Stimulated activated CD8-positive, alpha-beta memory T cell treated with anti-CD3 and anti-CD28 coated beads, Interleukin-4, amount 100 ng/mL, for 24 hours (primary cell): ENCODE results near the gene DIPK1B.

Experiments used
- DNase-seq: peaks from one replicate; pipeline ENCODE4 v3.0.0-alpha.2; 2020; ENCODE audit warnings: low read depth

The DIPK1B gene

DNA sequence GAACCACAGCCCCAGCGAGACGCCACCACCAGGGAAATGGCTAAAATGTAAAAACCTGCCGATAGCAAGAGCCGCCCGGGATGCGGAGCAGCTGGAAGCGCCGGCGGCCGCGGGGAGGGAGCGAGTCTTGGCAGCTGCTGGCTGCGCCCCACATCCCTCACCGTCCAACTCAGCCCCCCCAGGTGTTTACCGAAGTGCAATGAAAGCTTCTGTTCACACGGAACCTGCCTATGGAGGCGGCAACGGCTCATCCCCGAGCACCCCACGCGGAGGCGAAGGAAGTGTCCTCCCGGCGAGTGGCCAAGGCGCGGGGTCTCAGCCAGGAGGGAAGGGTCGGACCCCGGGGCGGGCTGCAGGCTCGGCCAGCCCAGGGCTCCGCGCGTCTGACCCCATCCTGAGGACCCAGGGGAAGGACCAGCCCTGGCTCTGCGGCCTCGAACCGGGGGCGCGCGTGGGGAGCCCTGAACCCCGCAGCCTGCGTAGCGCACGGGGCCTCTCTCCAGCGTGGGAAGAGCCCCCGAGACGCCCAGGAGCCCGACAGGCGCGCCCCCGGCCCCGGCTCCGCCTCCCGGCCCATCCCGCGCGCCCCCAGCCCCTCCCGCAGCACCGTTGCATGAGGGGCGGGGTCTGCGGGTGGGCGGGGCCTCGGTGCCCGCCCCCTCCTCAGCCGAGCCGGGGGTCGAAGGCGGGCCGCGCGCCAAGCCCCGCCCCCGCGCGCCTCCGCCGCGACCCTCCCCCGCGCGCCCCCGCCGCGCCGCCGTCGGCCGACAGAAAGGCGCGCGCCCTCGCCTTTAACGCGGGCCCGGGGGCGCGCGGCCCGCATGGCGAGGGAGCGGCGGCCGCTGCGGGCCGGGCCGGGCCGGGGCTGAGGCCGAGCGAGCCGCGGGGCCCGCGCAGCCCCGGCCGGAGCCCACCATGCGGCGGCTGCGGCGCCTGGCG lies at the start of gene DIPK1B:
Gene DIPK1B (plus strand): TSS at position 822 of the 939 bp plus-strand sequence. CDS start 94 bp downstream, at position 916.
- no peak for DNase-seq

DNA sequence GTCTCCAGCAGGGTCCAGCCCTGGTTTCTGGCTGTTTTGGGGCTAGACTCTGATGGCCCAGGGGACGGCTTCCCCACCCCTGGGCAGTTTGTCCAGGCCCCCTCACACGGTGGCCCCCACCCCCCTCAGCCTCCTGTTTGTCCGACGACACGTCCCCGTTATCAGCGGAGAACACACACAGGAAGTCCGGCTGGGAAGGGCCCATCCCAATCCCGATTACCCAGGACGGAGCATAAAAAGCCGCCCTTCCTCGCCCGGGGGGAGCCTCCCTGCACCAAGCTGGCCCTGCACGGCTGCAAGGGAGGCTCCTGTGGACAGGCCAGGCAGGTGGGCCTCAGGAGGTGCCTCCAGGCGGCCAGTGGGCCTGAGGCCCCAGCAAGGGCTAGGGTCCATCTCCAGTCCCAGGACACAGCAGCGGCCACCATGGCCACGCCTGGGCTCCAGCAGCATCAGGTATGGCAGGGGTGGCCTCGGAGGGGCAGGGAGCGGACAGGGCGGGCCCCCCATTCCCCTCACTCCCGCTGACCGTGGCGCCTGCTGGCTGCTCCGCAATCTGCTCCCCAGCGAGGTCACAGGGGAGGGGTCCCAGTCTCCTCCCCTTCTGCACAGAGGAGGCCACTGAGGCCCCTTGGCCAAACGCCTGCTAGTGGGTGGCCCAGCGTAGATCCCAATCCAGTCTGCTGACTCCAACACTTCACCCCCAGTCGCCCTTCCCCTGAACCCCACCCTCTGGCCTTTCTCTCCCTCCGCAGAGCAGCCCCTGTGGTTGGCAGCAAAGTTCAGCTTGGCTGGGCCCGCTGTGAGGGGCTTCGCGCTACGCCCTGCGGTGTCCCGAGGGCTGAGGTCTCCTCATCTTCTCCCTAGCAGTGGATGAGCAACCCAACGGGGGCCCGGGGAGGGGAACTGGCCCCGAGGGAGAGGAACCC lies 49.5 kb upstream of the DIPK1B start, which contains the start of gene EGFL7:
Gene EGFL7 (plus strand): TSS at position 261 of the 926 bp plus-strand sequence. CDS start 5,367 bp downstream, outside the sequence.
- no peak for DNase-seq

DNA sequence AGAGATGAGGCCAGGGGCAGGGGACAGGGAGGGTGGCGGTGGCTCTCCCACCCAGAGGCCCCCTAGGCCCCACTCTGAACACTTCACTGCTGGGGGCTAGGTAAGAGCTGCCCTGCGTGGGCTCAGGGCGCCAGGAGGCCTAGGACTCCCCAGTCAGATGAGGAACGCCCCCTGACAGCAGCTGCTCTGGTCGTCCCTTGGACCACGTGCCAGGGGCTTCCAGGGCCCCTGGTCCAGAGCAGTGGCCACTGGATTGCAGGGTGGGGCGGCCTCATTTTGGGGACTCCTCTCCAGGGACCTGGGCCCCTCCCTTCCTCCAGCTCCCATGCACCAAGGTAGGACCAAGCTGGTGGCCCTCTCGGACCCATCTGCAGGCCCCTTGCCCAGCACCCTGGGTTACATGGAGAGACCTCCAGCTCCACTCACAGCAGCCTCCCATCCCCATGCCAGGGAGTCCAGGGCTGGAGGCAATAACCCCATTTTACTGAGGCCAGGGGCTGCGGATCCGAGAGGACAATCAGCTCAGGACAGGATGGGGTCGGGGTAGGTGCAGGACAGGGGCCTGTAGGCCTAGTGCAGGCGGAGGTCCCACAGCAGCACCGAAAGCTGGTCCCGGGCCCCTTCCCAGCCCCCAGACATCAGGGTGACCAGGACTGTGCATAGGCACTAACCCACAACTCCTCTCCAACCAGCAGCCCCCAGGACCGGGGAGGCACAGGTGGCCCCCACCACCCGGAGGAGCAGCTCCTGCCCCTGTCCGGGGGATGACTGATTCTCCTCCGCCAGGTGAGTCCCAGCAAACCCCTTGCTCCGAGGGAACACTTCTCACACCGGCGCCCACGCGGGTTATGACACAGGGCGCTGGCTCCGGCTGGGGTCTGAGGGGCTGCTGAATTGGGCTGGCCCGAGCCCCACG lies 48.1 kb upstream of the DIPK1B start:
- no peak for DNase-seq

DNA sequence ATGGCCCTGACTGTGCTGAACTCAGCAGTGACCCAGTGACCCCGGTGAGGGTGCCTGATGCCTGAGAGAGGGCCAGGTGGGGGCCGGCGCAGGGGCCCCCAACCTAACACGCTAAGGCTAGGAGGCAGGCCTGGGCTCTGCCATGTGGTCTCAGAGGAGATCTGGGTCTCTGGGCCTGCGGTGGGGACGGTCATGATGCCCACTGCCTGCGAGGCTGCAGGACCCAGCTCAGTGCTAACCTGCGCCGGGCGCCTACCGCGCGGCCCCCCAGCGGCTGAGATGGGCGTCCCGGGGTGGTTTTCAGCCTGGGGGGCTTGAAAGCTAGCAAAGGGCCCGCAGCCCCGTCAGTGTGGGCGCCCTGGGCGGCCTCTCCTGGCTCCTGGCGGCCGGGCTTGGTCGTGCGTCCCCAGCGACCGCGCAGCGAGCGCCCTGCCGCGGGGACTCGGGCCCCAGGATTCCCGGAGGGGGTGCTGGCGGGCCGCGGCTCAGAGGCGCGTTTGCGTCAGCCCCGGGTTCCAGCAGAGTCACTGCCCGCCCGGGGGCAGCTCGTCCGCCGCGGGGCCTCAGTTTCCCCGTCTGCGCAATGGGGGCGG lies 47.2 kb upstream of the DIPK1B start:
- DNase-seq = no peak

DNA sequence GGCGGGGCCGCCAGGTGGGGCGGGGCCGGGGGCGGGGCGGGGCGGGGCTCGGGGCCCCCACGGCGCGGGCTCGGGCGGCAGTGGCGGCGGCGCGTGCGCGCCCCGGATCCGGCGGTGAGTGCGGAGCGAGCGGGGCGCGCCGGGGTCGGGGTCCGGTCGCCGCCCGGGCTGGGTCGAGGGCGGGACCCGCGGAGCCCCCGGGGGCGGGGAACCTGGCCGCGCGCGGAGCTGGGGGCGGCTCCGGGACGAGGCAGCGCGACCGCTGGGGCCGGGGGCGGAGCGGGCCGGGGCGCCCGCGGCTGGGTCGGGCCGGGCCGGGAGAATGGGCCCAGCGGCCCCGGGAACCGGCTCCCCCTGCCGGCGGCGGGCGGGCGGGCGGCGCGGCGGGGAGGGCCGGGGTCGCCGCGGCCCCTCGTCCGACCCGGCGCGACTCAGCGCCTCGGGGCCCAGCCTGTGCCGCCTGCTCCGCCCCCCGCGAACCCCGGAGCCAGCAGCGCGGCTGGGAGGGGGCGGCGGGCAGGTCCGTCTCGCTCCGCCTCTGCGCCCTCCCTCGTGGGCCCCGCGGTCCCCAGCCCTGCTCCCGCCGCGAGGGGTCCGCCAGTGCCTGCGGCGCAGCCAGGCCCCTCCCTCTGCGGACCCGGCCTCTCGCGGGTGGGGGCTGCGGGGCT lies 46.5 kb upstream of the DIPK1B start:
- DNase-seq = no peak

DNA sequence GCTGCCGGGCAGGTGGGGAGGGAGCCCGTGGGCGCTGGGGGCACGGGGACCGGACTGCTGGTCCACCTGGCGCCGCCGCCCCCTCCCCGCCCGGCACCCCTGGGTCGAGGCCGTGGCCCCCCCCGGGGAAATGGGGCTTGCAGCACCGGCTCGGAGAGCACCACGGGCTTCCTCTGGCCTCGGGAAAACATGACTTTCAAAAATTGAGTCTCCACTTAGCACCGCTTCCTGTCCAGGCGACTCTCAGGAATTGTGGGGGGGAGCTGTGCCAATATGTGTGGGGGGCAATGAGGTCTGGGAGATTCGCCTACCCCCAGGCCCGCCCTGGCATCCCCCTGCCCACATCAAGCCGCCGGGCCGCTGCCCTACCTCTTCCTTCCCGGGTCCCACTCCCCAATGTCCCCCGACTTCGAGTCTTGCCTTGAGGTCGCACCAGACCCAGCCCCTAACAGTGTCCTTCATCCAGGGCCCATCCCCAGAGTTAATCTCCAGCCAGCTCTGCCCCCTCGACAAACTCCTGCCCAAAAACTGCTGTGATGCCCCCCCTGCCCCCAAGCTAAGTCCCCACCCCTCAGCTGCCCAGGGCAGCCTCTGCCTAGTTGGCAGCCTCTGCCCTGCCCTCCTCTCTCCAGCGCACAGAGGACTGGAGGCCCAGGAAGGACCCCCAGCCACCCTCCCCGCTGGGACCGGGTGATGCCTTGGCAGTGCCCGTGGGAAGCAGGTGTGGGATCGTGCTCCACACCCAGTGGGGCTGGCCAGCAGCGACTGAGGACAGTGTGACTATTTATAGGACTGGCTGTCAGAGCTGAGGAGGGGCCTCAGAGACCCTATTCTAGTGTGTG lies 45.8 kb upstream of the DIPK1B start:
- DNase-seq = no peak

DNA sequence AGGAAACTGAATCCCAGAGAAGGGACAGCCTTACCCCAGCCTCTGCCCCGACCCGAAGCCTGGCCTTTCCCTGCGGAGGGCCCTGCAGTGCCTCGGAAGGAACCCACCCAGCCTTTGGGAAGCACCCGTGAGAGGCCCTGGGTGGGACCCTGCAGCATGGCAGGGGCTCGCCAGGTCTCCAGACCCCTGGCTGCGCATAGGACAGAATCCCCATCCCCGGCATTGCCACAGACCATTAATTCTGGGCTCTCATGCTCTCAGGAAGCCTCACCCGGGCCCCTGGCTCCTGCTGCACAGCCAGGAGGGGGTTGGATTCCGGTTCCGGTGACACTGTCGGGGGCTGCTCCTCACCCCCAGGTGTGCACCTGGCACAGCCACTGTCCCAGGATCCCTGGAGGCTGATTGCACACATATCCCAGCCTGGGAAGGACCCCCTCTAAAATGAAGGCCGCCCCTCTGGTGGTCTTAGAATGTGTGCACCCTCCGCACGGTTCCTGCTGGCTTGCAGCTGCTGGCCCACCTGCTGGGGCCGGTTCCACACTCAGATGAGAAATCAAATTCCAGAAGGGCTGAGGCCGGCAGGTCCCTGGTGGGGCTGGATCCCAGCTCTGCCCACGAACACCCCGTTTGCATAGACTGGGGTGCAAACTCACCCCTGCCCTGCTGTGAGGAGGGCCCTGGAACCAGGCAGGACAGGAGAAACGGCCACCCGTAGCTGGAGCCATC lies 45.0 kb upstream of the DIPK1B start:
- DNase-seq = no peak

DNA sequence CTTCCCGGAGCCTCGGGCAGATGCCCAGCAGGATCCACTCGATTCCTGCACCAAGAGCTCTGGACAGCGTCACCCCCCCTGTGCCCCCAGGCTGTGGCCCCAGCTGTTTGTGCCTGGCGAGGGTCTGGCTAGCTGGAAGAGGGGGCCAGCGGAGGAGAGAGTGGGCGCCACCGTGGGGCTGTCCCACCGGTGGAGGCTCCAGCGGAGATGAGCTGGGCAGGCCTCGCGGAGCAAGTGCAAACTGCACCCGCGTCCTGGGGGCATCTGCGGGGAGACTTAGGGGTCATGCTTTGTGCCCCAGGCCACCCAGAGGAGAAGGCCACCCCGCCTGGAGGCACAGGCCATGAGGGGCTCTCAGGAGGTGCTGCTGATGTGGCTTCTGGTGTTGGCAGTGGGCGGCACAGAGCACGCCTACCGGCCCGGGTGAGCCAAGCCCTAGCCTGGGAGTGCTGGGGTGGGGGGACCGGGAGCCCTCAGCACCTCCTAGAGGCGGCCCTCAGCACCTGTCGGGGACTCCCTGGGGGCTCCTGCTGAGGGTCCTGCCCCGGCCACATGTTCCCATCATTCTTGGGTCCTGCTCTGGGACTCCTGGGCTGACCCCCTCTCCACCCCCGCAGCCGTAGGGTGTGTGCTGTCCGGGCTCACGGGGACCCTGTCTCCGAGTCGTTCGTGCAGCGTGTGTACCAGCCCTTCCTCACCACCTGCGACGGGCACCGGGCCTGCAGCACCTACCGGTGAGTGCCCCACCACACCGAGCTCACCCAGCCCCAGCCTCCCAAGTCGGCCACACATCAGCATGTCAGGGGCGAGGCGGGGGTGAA lies 44.2 kb upstream of the DIPK1B start:
- DNase-seq = no peak

DNA sequence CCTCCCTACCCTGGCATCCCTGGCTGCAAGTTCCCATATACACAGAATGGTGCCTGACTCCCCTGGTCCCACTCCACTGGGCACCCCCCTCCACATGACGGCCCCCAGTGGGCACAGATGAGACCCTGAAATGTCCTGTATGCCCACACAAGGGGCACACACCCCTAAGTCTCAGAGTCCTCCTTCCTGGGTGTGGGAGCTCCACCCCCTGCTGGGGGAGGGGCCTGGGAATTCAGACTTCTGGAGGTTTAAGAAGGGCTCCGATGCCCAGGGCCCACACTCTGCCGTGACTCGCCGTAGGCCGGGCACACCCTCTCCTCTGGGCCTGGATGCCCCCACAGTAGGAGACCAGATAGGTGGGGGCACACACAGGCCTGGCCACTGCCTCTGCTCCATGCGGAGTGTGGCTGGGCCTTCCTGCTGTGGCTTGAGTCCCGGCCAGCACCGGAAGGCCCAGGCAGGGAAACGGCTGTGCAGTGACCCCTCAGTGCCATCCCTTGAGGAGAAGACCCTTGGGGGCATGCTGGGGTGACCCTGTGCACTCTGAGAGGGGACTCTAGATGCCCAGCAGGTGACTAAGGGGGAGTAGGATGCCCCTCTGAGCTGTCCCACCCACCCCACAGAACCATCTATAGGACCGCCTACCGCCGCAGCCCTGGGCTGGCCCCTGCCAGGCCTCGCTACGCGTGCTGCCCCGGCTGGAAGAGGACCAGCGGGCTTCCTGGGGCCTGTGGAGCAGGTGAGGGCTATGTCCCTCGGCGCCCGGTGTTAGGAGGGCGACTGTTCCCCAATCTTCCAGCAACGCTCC lies 43.2 kb upstream of the DIPK1B start:
- DNase-seq = no peak

DNA sequence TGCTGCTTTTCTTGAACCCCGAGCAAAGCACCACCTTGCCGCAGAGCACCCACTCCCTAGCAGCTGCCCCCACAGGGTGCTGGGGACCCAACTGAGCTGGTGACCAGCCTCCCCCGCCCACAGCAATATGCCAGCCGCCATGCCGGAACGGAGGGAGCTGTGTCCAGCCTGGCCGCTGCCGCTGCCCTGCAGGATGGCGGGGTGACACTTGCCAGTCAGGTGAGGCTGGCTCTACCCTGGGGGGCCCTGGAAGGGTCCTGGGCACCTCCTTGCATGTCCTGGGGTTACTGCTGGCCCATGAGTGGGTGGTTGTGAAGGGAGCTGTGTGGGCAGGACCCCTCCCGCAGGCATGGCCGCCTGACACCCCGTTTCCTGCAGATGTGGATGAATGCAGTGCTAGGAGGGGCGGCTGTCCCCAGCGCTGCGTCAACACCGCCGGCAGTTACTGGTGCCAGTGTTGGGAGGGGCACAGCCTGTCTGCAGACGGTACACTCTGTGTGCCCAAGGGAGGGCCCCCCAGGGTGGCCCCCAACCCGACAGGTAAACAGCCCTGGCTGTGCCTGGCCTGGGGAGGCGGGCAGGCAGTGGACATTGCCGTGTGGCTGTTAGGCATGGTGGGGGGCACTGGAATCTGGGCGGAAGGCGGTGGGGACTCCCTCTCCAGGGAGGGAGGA lies 42.4 kb upstream of the DIPK1B start:
- no peak for DNase-seq

DNA sequence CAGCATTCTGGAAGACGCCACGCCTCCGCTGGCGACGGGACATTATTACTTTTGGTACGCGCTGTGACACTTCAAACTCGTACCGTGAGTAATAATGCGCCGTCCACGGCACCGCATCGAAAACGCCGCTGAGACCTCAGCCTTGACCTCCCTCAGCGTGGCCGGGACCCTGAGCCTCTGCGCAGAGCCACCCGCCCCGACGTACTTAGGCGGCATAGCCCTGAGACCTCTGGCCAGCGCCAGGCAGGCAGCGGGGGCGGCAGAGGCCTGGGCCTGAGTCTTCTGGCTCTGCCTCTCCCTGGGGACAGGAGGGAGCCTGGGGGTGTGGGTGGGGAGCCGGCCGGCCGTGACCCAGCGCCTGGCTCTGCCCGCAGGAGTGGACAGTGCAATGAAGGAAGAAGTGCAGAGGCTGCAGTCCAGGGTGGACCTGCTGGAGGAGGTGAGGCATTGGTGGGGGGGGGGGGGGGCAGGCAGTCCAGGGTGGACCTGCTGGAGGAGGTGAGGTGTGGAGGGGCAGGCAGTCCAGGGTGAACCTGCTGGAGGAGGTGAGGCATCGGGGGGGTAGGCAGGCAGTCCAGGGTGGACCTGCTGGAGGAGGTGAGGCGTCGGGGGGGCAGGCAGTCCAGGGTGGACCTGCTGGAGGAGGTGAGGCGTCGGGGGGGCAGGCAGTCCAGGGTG lies 41.7 kb upstream of the DIPK1B start:
- DNase-seq = no peak

DNA sequence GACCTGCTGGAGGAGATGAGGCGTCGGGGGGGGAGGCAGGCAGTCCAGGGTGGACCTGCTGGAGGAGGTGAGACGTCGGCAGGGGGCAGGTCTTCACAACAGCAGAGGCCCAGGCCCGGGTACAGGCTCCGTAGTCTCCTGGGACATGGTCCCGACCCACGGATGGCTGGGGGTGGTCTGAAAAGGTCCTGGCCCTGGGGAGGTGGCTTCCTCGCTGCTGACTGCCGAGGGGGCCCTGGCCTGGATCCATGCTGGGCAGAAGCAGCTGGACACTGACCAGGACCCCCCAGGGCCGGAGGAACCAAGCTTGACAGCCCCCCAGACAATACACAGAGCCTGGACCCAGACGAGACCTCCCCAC lies 41.1 kb upstream of the DIPK1B start:
- DNase-seq = no peak

DNA sequence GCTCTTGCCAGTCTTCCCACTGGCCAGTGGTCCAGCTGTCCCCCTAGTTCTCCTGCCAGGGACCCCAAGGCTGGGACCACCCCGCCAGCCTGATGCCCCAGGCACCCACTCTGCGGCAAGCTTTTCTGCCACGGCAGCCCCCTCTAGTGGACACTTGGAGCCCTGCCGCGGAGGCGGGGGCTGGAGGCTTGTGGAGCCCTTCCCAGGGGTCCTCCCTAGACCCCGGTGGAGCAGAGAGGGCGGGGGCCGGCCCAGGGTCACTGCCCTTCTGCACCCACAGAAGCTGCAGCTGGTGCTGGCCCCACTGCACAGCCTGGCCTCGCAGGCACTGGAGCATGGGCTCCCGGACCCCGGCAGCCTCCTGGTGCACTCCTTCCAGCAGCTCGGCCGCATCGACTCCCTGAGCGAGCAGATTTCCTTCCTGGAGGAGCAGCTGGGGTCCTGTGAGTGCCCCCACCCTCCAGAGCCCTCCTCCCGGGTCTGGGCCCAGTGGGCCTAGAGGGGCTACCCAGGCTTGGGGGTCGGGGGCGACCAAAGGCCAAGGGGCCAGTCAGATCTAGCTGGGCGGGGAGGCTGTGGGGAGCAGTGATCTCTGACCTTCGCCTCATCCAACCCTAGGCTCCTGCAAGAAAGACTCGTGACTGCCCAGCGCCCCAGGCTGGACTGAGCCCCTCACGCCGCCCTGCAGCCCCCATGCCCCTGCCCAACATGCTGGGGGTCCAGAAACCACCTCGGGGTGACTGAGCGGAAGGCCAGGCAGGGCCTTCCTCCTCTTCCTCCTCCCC lies 40.5 kb upstream of the DIPK1B start:
- no peak for DNase-seq

DNA sequence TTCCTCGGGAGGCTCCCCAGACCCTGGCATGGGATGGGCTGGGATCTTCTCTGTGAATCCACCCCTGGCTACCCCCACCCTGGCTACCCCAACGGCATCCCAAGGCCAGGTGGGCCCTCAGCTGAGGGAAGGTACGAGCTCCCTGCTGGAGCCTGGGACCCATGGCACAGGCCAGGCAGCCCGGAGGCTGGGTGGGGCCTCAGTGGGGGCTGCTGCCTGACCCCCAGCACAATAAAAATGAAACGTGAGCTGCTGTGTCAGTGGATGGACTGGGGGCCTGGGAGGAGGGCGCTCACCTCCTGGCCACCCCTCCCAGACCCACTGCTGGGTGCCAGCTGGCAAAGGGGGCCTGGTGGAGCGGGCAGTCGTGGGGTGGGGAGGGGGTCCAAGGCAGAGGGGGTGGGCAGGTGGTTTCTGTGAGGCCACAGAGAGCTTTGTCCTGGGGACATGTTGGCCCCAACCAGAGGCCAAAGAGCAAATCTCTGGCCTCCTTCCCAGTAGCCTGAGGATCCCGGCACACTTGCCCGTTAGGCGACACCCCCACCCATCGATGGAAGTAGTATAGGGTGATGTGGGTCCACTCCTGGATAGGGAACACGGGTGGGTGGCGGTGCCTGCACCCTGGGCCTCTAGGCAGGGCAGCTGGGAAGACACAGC lies 39.8 kb upstream of the DIPK1B start:
- DNase-seq = no peak
